PC-9 (cell line): ENCODE measurements around the gene CARS2. TPM values are rescaled to one million over a fixed set of nuclear protein-coding genes. Genes with fewer than 3 reads are reported as not detected.
"Not testable (repeated sequence)": the region's sequence is repeated elsewhere in the genome, so short reads cannot be mapped to it uniquely, and the experiment has no call there.

ENCODE experiments used
- BruUV-seq: library from RNA; stranded (reverse); fragments of 400-500 nt; replicated peaks from 2 replicates; lab custom pipeline; 2021; lab: Mats Ljungman, UMichigan
- CTCF ChIA-PET: fragments of 300-600 bp; sonication (Branson Sonifier 250); formaldehyde crosslinking; loops from one replicate; lab custom pipeline; 2022; ENCODE audit warnings: antibody characterized with exemption; lab: Charles Lee
- POLR2A ChIA-PET: fragments of 300-600 bp; sonication (Branson Sonifier 250); formaldehyde crosslinking; loops from one replicate; lab custom pipeline; 2022; ENCODE audit warnings: antibody characterized with exemption; ENCODE audit not compliant: unreplicated experiment; lab: Charles Lee
- DNase-seq, 2 experiments: peaks; one replicate each; pipeline versions ENCODE4 v3.0.0 to v3.0.0-alpha.2; 2015 to 2022; ENCODE audit warnings: mixed read lengths in 1 of 2
- H2AFZ ChIP-seq: fragments of 200-600 bp; sonication (generic); 2 replicates; pipeline ENCODE4 v1.8.1; 2017; ENCODE audit warnings: antibody characterized with exemption
- H3F3A ChIP-seq: fragments of 200-600 bp; sonication (generic); 2 replicates; pipeline ENCODE4 v1.8.1; 2017; ENCODE audit warnings: antibody characterized with exemption, mild to moderate bottlenecking, low read depth; ENCODE audit not compliant: insufficient read depth
- H3K27ac ChIP-seq: fragments of 200-600 bp; sonication (generic); 2 replicates; pipeline ENCODE4 v1.6.1; 2016; ENCODE audit warnings: mixed run types
- H3K27me3 ChIP-seq: fragments of 200-600 bp; sonication (generic); 2 replicates; pipeline ENCODE4 v1.6.1; 2016; ENCODE audit warnings: low read depth, mixed run types; ENCODE audit not compliant: insufficient read depth
- H3K36me3 ChIP-seq: fragments of 200-600 bp; sonication (generic); 2 replicates; pipeline ENCODE4 v1.6.1; 2016; ENCODE audit warnings: low read depth, mixed run types
- H3K4me1 ChIP-seq: fragments of 200-600 bp; sonication (generic); replicated peaks from 2 replicates; pipeline ENCODE4 v1.6.1; 2016; ENCODE audit warnings: mixed run types; ENCODE audit not compliant: insufficient read depth
- H3K4me2 ChIP-seq: fragments of 200-600 bp; sonication (generic); 2 replicates; pipeline ENCODE4 v1.6.1; 2017; ENCODE audit warnings: mixed run types
- H3K4me3 ChIP-seq: fragments of 200-600 bp; sonication (generic); 2 replicates; pipeline ENCODE4 v1.6.1; 2016; ENCODE audit warnings: mixed run types
- H3K79me2 ChIP-seq: fragments of 200-600 bp; sonication (generic); 2 replicates; pipeline ENCODE4 v1.6.1; 2017; ENCODE audit warnings: low read depth, mixed run types
- H3K9me2 ChIP-seq: fragments of 200-600 bp; sonication (generic); 2 replicates; pipeline ENCODE4 v1.8.1; 2017; ENCODE audit warnings: mild to moderate bottlenecking; ENCODE audit not compliant: insufficient read depth
- H3K9me3 ChIP-seq: fragments of 200-600 bp; sonication (generic); 2 replicates; pipeline ENCODE4 v1.8.1; 2016; ENCODE audit warnings: low read depth; ENCODE audit not compliant: insufficient read depth
- H4K20me1 ChIP-seq: fragments of 200-600 bp; sonication (generic); 2 replicates; pipeline ENCODE4 v1.8.1; 2017; ENCODE audit not compliant: insufficient read depth
- CTCF ChIP-seq: fragments of 200-600 bp; sonication (generic); conservative IDR thresholded peaks from 2 replicates; pipeline ENCODE4 v1.6.1; 2017; ENCODE audit warnings: mixed run types, antibody characterized with exemption, mild to moderate bottlenecking, moderate library complexity
- EZH2 ChIP-seq: fragments of 200-600 bp; sonication (generic); IDR thresholded peaks from 2 replicates; pipeline ENCODE4 v1.8.0; 2017; ENCODE audit warnings: antibody characterized with exemption, low read depth
- intact Hi-C: fragments of 100-400 bp; cut with micrococcal nuclease; formaldehyde crosslinking; loops from one replicate; pipeline ENCODE4 v1.10.0; 2022; ENCODE audit not compliant: unreplicated experiment
- total RNA-seq: library from RNA; stranded (reverse); gene quantifications from 2 replicates; pipeline ENCODE4 v1.2.3, GENCODE V29; 2021

CARS2 gene
- total RNA-seq, 1 experiment from 2014 or later, result 67.0 TPM

- CTCF ChIA-PET, result interaction anchor here (0.7 kb wide), 1 partner anchor 214 kb away, joined by 5 read pairs; no protein-coding TSS in a partner anchor
- H3K79me2 ChIP-seq, result no peaks in the 10 kb centered on the region
- H3K4me3 ChIP-seq, result no peak overlapping the region
- TF ChIP-seq EZH2 (no peak), CTCF (no peak)
- intact Hi-C loops, result no loop called here
- peaks cover 31% of the 10 kb centered on the region; the same call in 1 of the 2 replicates for H3K36me3 ChIP-seq
- no peaks in the 10 kb centered on the region for H3K4me1 ChIP-seq
- POLR2A ChIA-PET, result interaction anchor here (0.5 kb wide), 1 partner anchor 116 kb away, joined by 9 read pairs; no protein-coding TSS in a partner anchor
- no peak overlapping the region for H3K4me2 ChIP-seq
- H3F3A ChIP-seq, result no peaks in the 10 kb centered on the region
- no TSS peak for BruUV-seq
- no peaks in the 10 kb centered on the region for H3K9me2 ChIP-seq
- H3K27ac ChIP-seq, result no peak overlapping the region
- no peaks in the 10 kb centered on the region for H4K20me1 ChIP-seq
- no peaks in the 10 kb centered on the region for H3K9me3 ChIP-seq
- no peaks in the 10 kb centered on the region for H3K27me3 ChIP-seq
- H2AFZ ChIP-seq, result no peak overlapping the region
- no peak for DNase-seq
Measured at GRCh38 chr13:110662091-110662490, 43.8 kb downstream of the CARS2 start.

- H3K79me2 ChIP-seq, result no peaks in the 10 kb centered on the region
- peaks cover 27% of the 10 kb centered on the region; the same call in 1 of the 2 replicates for H3K36me3 ChIP-seq
- ChIA-PET CTCF (no interaction called here), POLR2A (no interaction called here)
- BruUV-seq, result no TSS peak
- no peak for DNase-seq
- H3K4me3 ChIP-seq, result no peak overlapping the region
- no peak overlapping the region for H2AFZ ChIP-seq
- no peak overlapping the region for H3K4me2 ChIP-seq
- H3K4me1 ChIP-seq, result no peaks in the 10 kb centered on the region
- intact Hi-C loops, result no loop called here
- H3K9me3 ChIP-seq, result no peaks in the 10 kb centered on the region
- TF ChIP-seq CTCF (no peak), EZH2 (no peak)
- H3F3A ChIP-seq, result no peaks in the 10 kb centered on the region
- no peak overlapping the region for H3K27ac ChIP-seq
- H3K9me2 ChIP-seq, result no peaks in the 10 kb centered on the region
- no peaks in the 10 kb centered on the region for H3K27me3 ChIP-seq
- no peaks in the 10 kb centered on the region for H4K20me1 ChIP-seq
Measured at GRCh38 chr13:110661256-110661655, 44.7 kb downstream of the CARS2 start.

GRCh38 chr13:110658218-110658911 is 47.6 kb downstream of the CARS2 start:
- DNase-seq, H3K4me1 ChIP-seq, H3K4me3 ChIP-seq, H3F3A ChIP-seq, H3K27ac ChIP-seq, CTCF ChIA-PET, H3K9me3 ChIP-seq, H3K27me3 ChIP-seq, H3K4me2 ChIP-seq, BruUV-seq, H3K9me2 ChIP-seq, H4K20me1 ChIP-seq, intact Hi-C loops, H3K79me2 ChIP-seq, H2AFZ ChIP-seq: not testable (repeated sequence)
- POLR2A ChIA-PET, result interaction anchor here (0.7 kb wide), 1 partner anchor 23 kb away, joined by 3 read pairs; no protein-coding TSS in a partner anchor
- H3K36me3 ChIP-seq, result peaks cover 20% of the 10 kb centered on the region; the same call in 1 of the 2 replicates
